Measurements from ENCODE around the gene DOK5.
"Not testable (repeated sequence)": the region's sequence is repeated elsewhere in the genome, so short reads cannot be mapped to it uniquely, and the experiment has no call there.

Gene DOK5

DNA sequence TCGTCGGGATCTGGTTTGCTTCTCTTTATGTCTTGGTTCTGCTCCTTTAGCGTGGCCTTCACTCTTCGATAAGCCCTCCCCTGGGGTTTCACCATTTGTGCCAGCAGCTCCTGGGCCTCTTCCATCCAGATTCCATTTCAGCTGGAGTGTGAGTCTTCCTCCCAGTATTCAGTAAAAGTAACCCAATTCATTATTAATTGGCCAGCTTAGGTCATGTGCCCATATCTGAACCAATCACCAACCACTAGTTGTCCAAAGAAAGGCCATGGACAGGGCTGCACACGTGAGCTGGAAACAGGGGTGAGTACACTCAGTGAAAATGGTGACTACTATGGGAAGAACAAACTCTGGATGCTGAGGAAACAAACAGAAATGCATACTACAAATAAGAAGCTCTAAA is 2.8 kb upstream of the DOK5 start:
- DNase-seq (ENCODE audit: low spot score), result no peak

DNA sequence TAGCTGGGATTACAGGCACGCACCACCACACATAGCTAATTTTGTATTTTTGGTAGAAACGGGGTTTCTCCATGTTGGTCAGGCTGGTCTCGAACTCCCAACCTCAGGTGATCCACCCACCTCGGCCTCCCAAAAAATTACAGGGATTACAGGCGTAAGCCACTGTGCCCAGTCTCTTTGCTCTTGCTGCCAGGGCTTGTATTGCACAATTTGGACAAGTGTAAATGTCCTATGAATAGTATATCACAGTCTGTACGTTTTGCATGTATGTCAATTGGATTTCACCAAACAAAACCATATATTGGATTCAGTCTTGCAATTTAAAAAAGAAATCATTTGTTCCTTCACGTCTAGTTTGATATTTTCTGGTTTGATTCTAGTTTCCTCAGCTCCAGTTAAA is 2.1 kb upstream of the DOK5 start:
- no peak for DNase-seq (ENCODE audit: low spot score)

- DNase-seq (ENCODE audit: low spot score), result no peak
These were observed 1.3 kb upstream of the DOK5 start for GRCh38 chr20:54474046-54474445.

GRCh38 chr20:54474866-54475265 is 527 bp upstream of the DOK5 start:
- DNase-seq (ENCODE audit: low spot score), result no peak

DNA sequence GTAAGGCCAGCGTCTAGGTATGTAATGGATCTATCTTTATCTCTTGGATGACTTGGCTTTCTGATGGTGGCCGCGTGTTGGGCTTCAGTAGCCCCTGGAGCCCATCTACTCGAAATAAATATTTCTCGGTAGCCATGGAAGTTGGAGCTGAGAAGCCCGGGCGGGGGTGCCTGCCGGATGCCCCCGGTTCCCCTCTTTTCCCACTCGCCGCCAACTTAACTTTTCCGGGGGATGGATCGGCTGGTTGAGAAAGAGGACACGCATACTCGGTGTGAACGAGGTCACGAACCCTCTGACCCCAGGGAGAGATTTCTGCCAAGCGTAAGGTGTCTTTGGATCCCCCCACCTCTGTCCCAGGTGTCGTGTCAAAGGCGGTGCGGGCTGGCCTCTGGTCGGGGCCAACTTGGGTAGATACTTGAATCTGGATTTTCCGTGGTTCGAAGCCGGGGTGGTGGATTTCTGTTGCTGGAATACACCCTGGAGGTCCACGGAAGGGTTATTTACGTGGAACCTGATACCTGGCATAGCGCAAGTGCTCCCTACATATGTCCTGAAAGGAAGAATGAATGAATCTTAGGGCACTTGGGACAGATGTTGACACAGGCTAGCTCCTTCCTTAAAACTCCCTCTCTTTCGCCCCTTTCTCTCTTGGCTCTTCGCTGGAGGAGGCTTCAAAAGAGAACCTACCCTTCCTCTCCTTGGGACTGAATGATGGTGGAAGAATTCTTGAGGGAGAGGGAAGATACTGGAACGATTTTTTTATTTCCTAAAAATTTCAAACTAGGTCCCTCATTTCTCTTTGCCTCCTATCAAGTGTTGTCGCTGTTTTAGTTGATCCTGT is 996 bp downstream of the DOK5 start:
- no peak for DNase-seq (ENCODE audit: low spot score)

DNA sequence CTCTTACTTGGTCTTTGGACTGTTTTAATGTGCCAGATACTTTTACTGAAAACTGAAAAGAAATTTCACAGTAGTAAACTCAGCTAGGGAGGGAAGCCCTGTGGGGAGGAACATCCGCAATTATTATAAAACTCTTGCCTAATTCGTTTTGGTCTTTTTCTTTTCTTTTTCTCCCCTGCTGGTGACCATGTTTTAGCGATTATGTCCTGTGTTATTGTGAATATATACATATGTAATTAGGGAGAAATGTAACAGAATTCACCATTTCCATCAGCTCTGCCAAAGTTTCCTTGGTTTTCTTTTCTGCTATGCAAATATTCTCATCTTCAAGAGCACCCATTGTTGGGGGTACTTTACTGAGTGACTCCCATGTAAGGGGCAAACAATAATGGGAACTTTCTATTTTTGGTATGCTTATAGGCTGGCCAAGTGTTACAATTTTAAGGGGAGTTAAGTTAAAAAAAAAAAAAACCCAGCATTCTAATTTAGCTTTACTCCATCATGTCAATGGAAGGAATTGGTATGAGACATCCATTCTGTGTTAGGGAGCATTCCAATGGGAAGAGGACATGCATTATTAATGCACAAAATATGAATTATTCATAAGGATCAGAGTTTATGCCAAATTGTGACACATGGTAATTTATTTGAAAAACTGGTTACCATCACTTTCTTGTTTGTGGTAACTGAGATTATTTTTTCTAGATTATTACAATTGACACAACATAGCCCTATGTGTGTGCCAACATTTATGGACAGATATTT is 2.0 kb downstream of the DOK5 start:
- no peak for DNase-seq (ENCODE audit: low spot score)

DNA sequence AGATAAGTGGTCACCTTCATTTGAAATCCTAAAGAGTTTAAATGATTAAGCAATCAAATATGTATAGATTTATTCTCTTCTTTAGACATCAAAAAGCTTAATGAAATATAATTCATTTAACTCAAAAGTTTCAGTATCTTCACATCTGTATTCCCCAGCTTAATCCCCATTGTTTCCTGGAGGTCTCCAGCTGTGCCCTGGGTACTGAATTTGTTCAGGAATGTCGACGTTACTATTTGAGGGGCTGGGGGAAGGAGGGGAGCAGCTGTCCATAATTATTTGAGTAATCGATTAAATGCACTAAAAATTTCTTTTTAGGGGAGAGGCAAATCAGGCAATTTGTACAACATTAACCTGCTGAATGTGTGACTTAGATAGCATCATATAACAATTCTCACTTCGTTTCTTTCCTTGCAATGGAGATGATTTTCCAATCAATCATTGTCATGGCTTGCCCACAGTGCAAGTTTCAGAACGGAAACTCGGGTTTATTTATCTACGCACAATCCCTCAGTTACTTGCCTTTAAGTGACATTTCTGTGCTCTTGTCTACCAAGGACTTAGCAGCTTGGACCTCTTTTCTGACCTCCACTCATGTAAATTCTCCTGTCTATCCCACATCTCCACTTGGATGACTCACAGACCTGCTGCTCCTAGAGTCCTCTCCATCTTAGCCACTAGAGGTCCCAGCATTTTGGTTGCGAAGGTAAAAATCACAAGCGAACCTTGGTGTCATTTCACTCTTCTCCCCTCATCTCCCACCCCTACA is 3.9 kb downstream of the DOK5 start:
- no peak for DNase-seq (ENCODE audit: low spot score)

- DNase-seq (ENCODE audit: low spot score), result not testable (repeated sequence)
These were observed 4.5 kb downstream of the DOK5 start for GRCh38 chr20:54479937-54480336.

- DNase-seq (ENCODE audit: low spot score), result no peak
These were observed 6.0 kb downstream of the DOK5 start for GRCh38 chr20:54481442-54481841.

DNA sequence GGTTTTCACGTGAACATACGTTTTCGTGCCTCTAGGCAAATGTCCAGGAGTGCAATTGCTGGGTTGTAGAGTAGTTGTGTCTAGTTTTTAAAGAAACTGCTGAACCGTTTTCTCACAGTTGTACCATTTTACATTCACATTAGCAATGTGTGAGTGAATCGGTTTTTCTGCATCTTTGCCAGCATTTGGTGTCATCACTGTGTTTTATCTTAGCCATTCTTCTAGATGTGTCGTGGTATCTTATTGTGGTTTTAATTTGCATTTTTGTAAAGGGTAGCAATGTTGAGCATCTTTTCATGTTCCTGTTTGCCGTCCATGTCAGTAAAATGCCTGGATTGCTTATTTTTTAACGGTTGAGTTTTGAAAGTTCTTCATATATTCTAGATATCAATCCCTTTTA is 10.2 kb downstream of the DOK5 start:
- no peak for DNase-seq (ENCODE audit: low spot score)

GRCh38 chr20:54486585-54486984 is 11.2 kb downstream of the DOK5 start:
- DNase-seq (ENCODE audit: low spot score), result no peak

- no peak for DNase-seq (ENCODE audit: low spot score)
These were observed 13.0 kb downstream of the DOK5 start for GRCh38 chr20:54488442-54488841.

- DNase-seq (ENCODE audit: low spot score), result no peak
These were observed 16.1 kb downstream of the DOK5 start for GRCh38 chr20:54491506-54491905.

DNA sequence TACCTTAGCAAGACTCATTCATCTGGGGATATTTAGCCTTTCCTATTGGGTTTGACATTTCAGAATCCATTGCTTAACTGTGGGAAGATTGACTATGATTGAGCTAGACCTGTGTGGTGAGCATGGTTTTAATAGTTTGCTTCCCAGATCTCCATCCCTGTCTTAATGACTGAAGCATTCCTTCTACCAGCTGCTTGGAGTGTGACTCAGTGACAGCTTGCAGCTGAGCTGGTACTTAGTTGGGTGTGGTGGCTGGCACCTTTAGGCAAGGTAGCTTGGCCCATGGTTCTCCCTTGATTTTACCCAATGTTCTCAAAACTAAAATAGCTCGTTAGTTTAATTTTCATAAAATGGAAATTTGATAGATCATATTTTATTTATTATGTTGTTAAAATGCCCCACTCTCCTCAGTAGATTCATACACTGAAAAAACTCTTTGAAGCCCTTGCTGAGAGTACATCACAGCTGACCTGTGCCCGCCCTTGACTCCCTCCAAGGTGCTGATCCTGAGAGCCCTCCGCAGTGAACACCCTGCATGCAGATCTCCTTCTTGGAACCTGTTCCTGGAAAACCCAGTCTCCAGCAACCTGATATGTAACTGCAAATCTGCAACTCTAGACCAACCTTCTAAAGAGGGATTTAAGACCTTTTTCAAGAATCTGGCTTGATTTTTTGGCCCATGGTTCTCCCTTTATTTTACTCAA is 19.1 kb downstream of the DOK5 start:
- DNase-seq (ENCODE audit: low spot score), result no peak

GRCh38 chr20:54497931-54498718 is 22.7 kb downstream of the DOK5 start:
- no peak for DNase-seq (ENCODE audit: low spot score)

DNA sequence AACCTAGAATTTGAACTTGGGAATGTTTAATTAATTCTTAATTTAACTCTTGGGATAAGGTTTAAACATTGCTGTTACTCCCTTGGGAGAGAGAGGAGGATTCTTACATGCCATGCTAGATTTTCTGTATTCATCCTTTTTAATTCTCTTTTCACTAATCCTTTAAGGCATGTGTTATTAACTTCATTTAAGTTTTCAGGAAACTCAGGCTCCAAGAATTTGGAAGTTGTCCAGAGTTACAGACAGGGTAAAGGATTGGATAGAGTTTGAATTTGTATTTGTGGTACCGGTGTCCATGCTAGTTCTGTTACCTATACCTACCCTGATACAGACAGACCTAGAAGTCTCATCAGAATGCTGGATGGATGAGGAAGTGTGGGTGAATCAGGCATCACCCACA is 23.7 kb downstream of the DOK5 start:
- DNase-seq (ENCODE audit: low spot score), result no peak

DNA sequence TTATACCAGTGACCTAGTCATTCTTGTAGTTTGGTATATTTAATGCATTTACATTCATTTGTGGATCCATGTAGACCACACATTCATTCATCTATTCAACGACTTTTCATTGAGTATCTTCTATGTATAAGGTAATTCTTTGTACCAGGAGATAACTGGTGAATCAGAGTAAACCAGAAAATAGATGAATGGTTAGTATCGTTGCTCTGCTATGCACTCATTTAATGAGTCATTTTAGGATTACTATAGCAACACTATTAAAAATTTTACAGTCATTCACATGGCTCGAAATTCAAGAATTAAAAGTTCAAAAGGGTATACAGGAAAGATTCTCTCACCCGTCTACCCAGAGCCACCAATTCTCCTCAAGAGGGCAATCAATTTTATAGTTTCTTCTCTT is 26.8 kb downstream of the DOK5 start:
- no peak for DNase-seq (ENCODE audit: low spot score)

DNA sequence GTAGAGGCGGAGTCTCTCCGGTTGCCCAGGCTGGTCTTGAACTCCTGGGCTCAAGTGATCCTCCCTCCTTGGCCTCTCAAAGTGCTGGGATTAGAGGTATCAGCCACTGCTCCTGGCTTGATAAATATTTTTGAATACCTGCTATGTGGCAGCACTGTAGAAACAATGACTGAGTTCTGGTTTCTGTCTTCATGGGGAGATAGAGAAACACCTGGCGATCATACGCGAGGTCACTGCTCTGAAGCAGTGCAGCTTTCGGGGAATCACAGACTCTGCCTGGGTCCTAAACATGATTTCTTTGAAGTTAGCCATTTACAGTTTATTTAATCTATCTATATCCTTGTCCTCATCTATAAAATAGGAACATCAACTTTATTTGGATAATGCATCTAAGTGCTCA is 31.2 kb downstream of the DOK5 start:
- DNase-seq (ENCODE audit: low spot score), result no peak

DNA sequence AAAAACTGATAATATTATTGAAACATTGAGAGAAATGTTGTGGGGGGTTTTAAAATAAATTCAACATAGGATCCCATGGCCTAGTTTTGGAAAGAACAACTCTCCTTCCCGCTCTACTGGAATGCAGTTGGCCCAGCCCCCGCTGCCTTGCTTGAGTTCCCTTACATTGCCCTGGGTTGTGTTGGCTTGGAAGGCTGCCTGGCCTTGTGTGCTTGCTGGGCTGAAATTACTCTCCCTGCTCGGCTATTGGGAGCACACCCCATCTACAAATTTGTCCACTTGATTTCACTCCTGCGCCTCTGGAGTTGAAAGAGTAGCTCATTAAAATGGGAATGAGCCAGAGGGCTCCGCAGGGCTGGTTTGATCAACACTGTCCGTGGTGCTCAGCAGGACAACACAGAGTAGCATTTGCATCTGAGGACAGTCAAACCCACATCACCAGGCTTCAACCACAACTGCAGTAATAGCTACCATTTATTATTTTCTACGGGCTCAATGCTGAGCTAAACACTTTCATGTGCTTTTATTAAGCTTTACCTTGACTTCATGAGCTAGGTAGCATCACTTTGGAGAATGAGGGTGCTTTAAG is 35.2 kb downstream of the DOK5 start:
- DNase-seq (ENCODE audit: low spot score), result peak; percentile 48

- DNase-seq (ENCODE audit: low spot score), result no peak
These were observed 37.3 kb downstream of the DOK5 start for GRCh38 chr20:54512694-54513093.

DNA sequence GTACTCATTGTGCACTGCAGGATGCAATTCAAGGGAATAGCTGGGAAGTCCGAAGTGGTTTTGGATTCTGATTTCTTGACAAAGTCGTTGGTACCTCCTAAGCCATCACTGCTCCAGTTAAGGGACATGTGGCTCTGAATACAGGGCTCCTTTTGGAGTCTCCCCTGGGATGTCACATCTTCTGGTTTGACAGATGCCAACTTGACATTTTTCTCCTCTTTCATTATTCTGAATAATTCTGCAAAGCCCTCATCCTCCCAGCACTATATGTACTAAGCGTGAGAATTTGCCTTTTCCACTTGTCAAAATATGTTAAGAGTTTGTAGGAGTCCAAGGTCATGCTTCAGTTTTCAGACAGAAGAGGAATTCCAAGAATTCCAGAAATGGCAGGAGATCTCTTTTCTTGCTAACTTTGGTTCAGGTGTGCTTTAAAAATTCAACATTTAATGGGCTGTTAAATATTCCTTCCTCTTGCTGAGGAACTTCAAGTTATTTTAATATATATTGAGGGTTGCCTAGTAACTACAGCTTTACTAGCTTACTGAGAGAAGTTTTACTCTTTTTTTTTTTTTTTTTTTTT is 38.7 kb downstream of the DOK5 start:
- no peak for DNase-seq (ENCODE audit: low spot score)
